ENCODE measurements around the gene BMP3. TPM values are rescaled to one million over a fixed set of nuclear protein-coding genes. Genes with fewer than 3 reads are reported as not detected.

Gene BMP3
- total and polyA plus RNA-seq, 2 of the 8 experiments (the other 6 are each of a cell fraction or from before 2014, with no cell fraction given) = 0.02 TPM; not detected in 1

DNA sequence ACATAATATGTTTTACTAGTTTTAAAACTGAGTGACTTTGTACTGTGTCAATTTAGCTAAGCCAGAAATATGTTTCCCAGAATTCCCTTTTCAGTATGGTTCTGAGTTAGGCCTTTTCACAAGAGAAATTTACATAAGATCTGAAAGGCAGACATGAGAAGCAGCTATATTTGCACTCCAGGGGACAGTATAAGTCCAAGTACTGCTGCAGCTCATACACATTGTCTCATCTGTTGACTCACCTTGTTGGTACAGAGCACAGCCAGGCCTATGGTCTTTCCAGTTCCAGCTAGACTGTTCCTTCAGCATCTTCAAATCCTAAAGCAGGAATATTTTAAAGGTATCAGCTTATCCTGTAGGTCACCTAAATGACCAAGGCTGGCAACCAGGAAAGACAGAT lies 53.5 kb downstream of the BMP3 start (continued):
- TF ChIP-seq CHD7 (IDR thresholded peaks at IDR 0.05; ENCODE audit: insufficient replicate concordance, low read length) (no peak), SIX5 (IDR thresholded peaks at IDR 0.05; ENCODE audit: low read depth, low read length) (no peak), SUZ12 (IDR thresholded peaks at IDR 0.05; ENCODE audit: low read length) (no peak), TBP (IDR thresholded peaks at IDR 0.05; ENCODE audit: low read depth, low read length) (no peak), CBX5 (IDR thresholded peaks at IDR 0.05; ENCODE audit: low read depth, low read length) (no peak), GTF2F1 (IDR thresholded peaks at IDR 0.05; ENCODE audit: borderline replicate concordance, low read depth, low read length) (no peak)
